Keratinocyte (primary cell): ENCODE data around the gene LILRB5. TPM values are rescaled to one million over a fixed set of nuclear protein-coding genes. Genes with fewer than 3 reads are reported as not detected.

Experiments used
- DNase-seq: peaks from one replicate; pipeline ENCODE4 v3.0.0-alpha.2; 2011; ENCODE audit warnings: low read depth, missing footprints, low spot score
- FAIRE-seq: peaks from 2 replicates; lab custom pipeline; 2011; peaks lifted over from hg19 to GRCh38; lab: Jason Lieb, UNC
- H2AFZ ChIP-seq: 2 replicates; pipeline ENCODE4 v1.6.0; 2012; ENCODE audit warnings: low read length, control low read depth, inconsistent platforms; ENCODE audit not compliant: control insufficient read depth
- H3K27ac ChIP-seq: 2 replicates; pipeline ENCODE4 v1.5.1; 2011; ENCODE audit warnings: low read length; ENCODE audit not compliant: control insufficient read depth, insufficient read depth
- H3K27me3 ChIP-seq: 3 replicates; pipeline ENCODE4 v1.6.0; 2011; ENCODE audit warnings: low read length; ENCODE audit not compliant: control insufficient read depth, insufficient read depth; ENCODE audit errors: extremely low read depth
- H3K36me3 ChIP-seq, 2 experiments: 2 replicates in 1 of 2; 3 replicates in 1 of 2; pipeline ENCODE4 v1.5.1; 2011; ENCODE audit warnings: low read length in 2 of 2, mild to moderate bottlenecking in 1 of 2; ENCODE audit not compliant: control insufficient read depth in 2 of 2, insufficient read depth in 2 of 2; ENCODE audit errors: extremely low read depth in 1 of 2
- H3K4me1 ChIP-seq: 3 replicates; pipeline ENCODE4 v1.5.1; 2011; ENCODE audit warnings: low read length; ENCODE audit not compliant: control insufficient read depth, insufficient read depth; ENCODE audit errors: extremely low read depth
- H3K4me2 ChIP-seq: 3 replicates; pipeline ENCODE4 v1.6.0; 2011; ENCODE audit warnings: low read depth, low read length; ENCODE audit not compliant: control insufficient read depth, insufficient read depth; ENCODE audit errors: extremely low read depth
- H3K4me3 ChIP-seq, 3 experiments: fragments of 200-600 bp in 1 of 3; sonication (generic) in 1 of 3; 2 replicates in 2 of 3; 3 replicates in 1 of 3; pipeline ENCODE4 v1.5.1; 2011 to 2016; ENCODE audit warnings: low read length in 3 of 3, mild to moderate bottlenecking in 3 of 3, control low read depth in 2 of 3, inconsistent platforms in 1 of 3, low read depth in 1 of 3, mixed read lengths in 1 of 3, mixed run types in 1 of 3, moderate library complexity in 1 of 3; ENCODE audit not compliant: control insufficient read depth in 2 of 3, insufficient read depth in 2 of 3; ENCODE audit errors: extremely low read depth in 1 of 3
- H3K79me2 ChIP-seq: 2 replicates; pipeline ENCODE4 v1.6.0; 2012; ENCODE audit warnings: low read length; ENCODE audit not compliant: control insufficient read depth, insufficient read depth
- H3K9ac ChIP-seq: 3 replicates; pipeline ENCODE4 v1.6.0; 2011; ENCODE audit warnings: low read length; ENCODE audit not compliant: control insufficient read depth, insufficient read depth; ENCODE audit errors: extremely low read depth
- H3K9me1 ChIP-seq: 3 replicates; pipeline ENCODE4 v1.6.0; 2011; ENCODE audit warnings: low read length; ENCODE audit not compliant: control insufficient read depth, insufficient read depth; ENCODE audit errors: extremely low read depth
- H3K9me3 ChIP-seq: 2 replicates; pipeline ENCODE4 v1.5.1; 2012; ENCODE audit warnings: low read depth, low read length; ENCODE audit not compliant: control insufficient read depth
- H4K20me1 ChIP-seq: 3 replicates; pipeline ENCODE4 v1.6.0; 2011; ENCODE audit warnings: low read length; ENCODE audit not compliant: control insufficient read depth, insufficient read depth; ENCODE audit errors: extremely low read depth
- CTCF ChIP-seq, 3 experiments: IDR thresholded peaks in 1 of 3; conservative IDR thresholded peaks in 1 of 3; optimal IDR thresholded peaks in 1 of 3; 2 replicates in 2 of 3; 3 replicates in 1 of 3; pipeline versions ENCODE3 to v1.5.1; 2011; ENCODE audit warnings: low read length in 3 of 3, mild to moderate bottlenecking in 3 of 3, moderate library complexity in 2 of 3, control low read depth in 1 of 3, inconsistent platforms in 1 of 3; ENCODE audit not compliant: insufficient read depth in 2 of 3; ENCODE audit errors: extremely low read depth in 1 of 3
- EZH2 ChIP-seq: IDR thresholded peaks from one replicate; pipeline ENCODE4 v1.6.1; 2012; ENCODE audit warnings: inconsistent platforms, mild to moderate bottlenecking, low read length, moderate library complexity
- dilution Hi-C: fragments of 300-500 bp; cut with MboI; formaldehyde crosslinking; loops from one replicate; pipeline ENCODE4 v1.7.0; 2020; ENCODE audit warnings: low sequenced_read_pairs; ENCODE audit not compliant: extremely low pct_ligation_motif_present
- polyA plus RNA-seq, 5 experiments: library from polyadenylated mRNA; depleted of rRNA in 3 of 5; stranded (reverse) in 3 of 5; stranded (forward) in 1 of 5; unstranded in 1 of 5; fragments of >200 nt; gene quantifications; 1 replicate in 1 of 5; 2 replicates in 3 of 5; 3 replicates in 1 of 5; pipeline versions ENCODE4 v1.2.1 to v1.2.3, GENCODE V29; 2011 to 2012; ENCODE audit warnings: missing spikeins in 2 of 5, low read depth in 1 of 5, low replicate concordance in 1 of 5

Gene LILRB5
- polyA plus RNA-seq, 1 donor (not counting 4 experiments of a cell fraction or from before 2014, with no cell fraction given), result not detected

GRCh38 chr19:54209058-54209810 is 47.8 kb downstream of the LILRB5 start:
- TF ChIP-seq CTCF (optimal IDR thresholded peaks at IDR 0.05 in 1 of 3, IDR thresholded peaks at IDR 0.05 in 1 of 3, conservative IDR thresholded peaks at IDR 0.05 in 1 of 3; ENCODE audit: extremely low read depth in 1 of 3, insufficient read depth in 2 of 3, low read length in 3 of 3) (no peak), EZH2 (no peak)
- H3K9ac ChIP-seq, result peak overlapping the region; percentile 5
- no peak overlapping the region for H3K4me3 ChIP-seq
- no peak for DNase-seq
- peaks cover 40% of the 10 kb centered on the region for H4K20me1 ChIP-seq
- no peak overlapping the region for H2AFZ ChIP-seq
- H3K27ac ChIP-seq, result peak overlapping the region; percentile 44
- dilution Hi-C loops, result no loop called here
- peaks cover 27% of the 10 kb centered on the region for H3K79me2 ChIP-seq
- no peaks in the 10 kb centered on the region for H3K27me3 ChIP-seq
- peaks cover 2% of the 10 kb centered on the region for H3K9me1 ChIP-seq
- no peak overlapping the region for H3K4me2 ChIP-seq
- no peak for FAIRE-seq
- H3K9me3 ChIP-seq, result no peaks in the 10 kb centered on the region
- no peaks in the 10 kb centered on the region for H3K4me1 ChIP-seq
- H3K36me3 ChIP-seq, result peaks cover 33 to 34% of the 10 kb centered on the region in 2 experiments

GRCh38 chr19:54208784-54209057 is 48.4 kb downstream of the LILRB5 start:
- dilution Hi-C loops, result no loop called here
- TF ChIP-seq EZH2 (no peak), CTCF (optimal IDR thresholded peaks at IDR 0.05 in 1 of 3, IDR thresholded peaks at IDR 0.05 in 1 of 3, conservative IDR thresholded peaks at IDR 0.05 in 1 of 3; ENCODE audit: extremely low read depth in 1 of 3, insufficient read depth in 2 of 3, low read length in 3 of 3) (no peak)
- peaks cover 32% of the 10 kb centered on the region for H3K79me2 ChIP-seq
- H4K20me1 ChIP-seq, result peaks cover 45% of the 10 kb centered on the region
- peaks cover 2% of the 10 kb centered on the region for H3K9me1 ChIP-seq
- H3K36me3 ChIP-seq, result peaks cover 33 to 38% of the 10 kb centered on the region in 2 experiments
- H3K4me2 ChIP-seq, result no peak overlapping the region
- FAIRE-seq (no peak), DNase-seq (no peak)
- no peak overlapping the region for H3K9ac ChIP-seq
- H3K4me1 ChIP-seq, result peaks cover under 1% of the 10 kb centered on the region
- H3K9me3 ChIP-seq, result no peaks in the 10 kb centered on the region
- no peaks in the 10 kb centered on the region for H3K27me3 ChIP-seq
- H2AFZ ChIP-seq, result no peak overlapping the region
- no peak overlapping the region for H3K27ac ChIP-seq
- H3K4me3 ChIP-seq, result no peak overlapping the region
